ENCODE data around the gene TAF5L.
"Not testable (repeated sequence)": the region's sequence is repeated elsewhere in the genome, so short reads cannot be mapped to it uniquely, and the experiment has no call there.

The TAF5L gene

DNA sequence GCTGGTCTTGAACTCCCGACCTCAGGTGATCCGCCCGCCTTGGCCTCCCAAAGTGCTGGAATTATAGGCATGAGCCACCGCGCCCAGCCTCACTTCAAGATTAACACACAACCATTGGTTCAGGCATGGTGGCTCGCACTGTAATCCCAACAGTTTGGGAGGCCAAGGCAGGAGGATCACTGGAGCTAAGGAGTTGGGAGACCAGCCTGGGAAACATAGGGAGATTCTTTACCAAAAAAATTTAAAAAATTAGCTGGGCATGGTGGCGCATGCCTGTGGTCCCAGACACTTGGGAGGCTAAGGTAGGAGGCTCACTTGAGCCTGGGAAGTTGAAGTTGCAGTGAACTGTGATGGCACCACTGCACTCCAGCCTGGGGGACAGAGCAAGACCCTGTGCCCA is 30.0 kb downstream of the TAF5L start:
- not testable (repeated sequence) for H3K36me3 ChIP-seq (ENCODE audit: control insufficient read depth, insufficient read depth, low read length)
- no CpG with 5 or more reads among the region's 7 CpGs for WGBS (ENCODE audit: extremely low coverage, insufficient coverage, low lambda C conversion rate)

DNA sequence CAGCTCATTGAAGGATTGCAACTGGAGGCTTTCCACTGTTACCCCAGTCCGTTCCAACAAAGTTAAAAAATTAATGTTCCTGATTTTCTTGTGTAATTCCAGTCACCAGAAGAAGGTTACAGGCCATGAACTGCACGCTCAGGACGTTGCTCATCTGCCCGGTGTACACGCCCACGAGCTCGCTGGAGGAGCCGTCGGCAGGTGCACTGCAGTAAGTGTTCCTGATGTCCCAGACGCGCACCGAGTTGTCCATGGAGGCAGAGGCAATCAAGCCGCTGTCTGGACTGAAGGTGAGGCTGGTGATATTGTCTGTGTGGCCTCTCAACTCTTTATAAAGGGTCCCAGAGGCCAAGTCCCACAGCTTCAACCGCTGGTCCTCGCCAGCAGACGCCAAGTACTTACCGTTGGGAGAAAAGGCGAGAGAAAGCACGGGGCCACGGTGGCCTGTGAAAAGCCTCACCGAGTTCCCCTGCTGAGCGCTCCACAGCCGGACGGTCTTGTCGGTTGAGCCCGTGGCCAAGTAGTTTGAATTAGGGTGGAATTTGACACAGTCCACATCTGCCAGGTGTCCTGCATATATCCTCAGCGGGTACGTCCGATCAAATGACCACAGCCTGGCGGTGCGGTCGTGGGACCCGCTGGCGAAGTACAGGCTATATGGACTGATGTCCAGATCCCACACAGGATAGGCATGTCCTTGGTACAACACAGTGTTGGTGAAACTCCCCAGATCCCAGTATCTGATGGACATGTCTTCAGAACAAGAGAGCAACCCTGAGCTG is 31.5 kb downstream of the TAF5L start:
- no peak overlapping the region for H3K23ac ChIP-seq (ENCODE audit: low read length)
- no peaks in the 10 kb centered on the region for H3K4me1 ChIP-seq (ENCODE audit: control insufficient read depth, low read depth, low read length)
- H3K27me3 ChIP-seq (ENCODE audit: insufficient read depth, low read length, poor library complexity) = no peaks in the 10 kb centered on the region
- H2BK15ac ChIP-seq (replicated peaks; ENCODE audit: low read depth) = no peak overlapping the region
- no peak overlapping the region for H2AK5ac ChIP-seq (ENCODE audit: low read length)
- H3K56ac ChIP-seq (ENCODE audit: low read length) = no peak overlapping the region
- no peak overlapping the region for H3K4ac ChIP-seq (ENCODE audit: low read depth, low read length)
- no peak for DNase-seq
- no peak overlapping the region for H3K4me3 ChIP-seq (ENCODE audit: low read length)
- no peak overlapping the region for H4K8ac ChIP-seq (ENCODE audit: low read depth, low read length)
- H2BK120ac ChIP-seq (ENCODE audit: low read depth, low read length) = no peak overlapping the region
- no peak overlapping the region for H3K9ac ChIP-seq (ENCODE audit: low read length)
- H3K18ac ChIP-seq (ENCODE audit: low read length) = no peak overlapping the region
- H2BK5ac ChIP-seq (ENCODE audit: low read length) = no peak overlapping the region
- no peak overlapping the region for H3K4me2 ChIP-seq (ENCODE audit: low read length)
- H3K36me3 ChIP-seq (ENCODE audit: control insufficient read depth, insufficient read depth, low read length) = peaks cover 5% of the 10 kb centered on the region
- H4K5ac ChIP-seq (ENCODE audit: low read length) = no peak overlapping the region
- peaks cover 1% of the 10 kb centered on the region for H3K79me1 ChIP-seq (ENCODE audit: low read length)
- no peaks in the 10 kb centered on the region for H3K79me2 ChIP-seq (ENCODE audit: control insufficient read depth, insufficient read depth, low read length)
- no CpG with 5 or more reads among the region's 34 CpGs for WGBS (ENCODE audit: extremely low coverage, insufficient coverage, low lambda C conversion rate)
- no peak overlapping the region for H3K27ac ChIP-seq (ENCODE audit: low read depth, low read length)

More for the DNA sequence above, 30.0 kb downstream of the TAF5L start:
- H2AK5ac ChIP-seq (ENCODE audit: low read length); H3K4me2 ChIP-seq (ENCODE audit: low read length); H4K5ac ChIP-seq (ENCODE audit: low read length); H3K4ac ChIP-seq (ENCODE audit: low read depth, low read length); H3K4me1 ChIP-seq (ENCODE audit: control insufficient read depth, low read depth, low read length); H4K8ac ChIP-seq (ENCODE audit: low read depth, low read length); H2BK120ac ChIP-seq (ENCODE audit: low read depth, low read length); H3K23ac ChIP-seq (ENCODE audit: low read length); H2BK15ac ChIP-seq (replicated peaks; ENCODE audit: low read depth); H3K27me3 ChIP-seq (ENCODE audit: insufficient read depth, low read length, poor library complexity); H3K18ac ChIP-seq (ENCODE audit: low read length); H3K4me3 ChIP-seq (ENCODE audit: low read length); H3K56ac ChIP-seq (ENCODE audit: low read length); H3K27ac ChIP-seq (ENCODE audit: low read depth, low read length); DNase-seq; H2BK5ac ChIP-seq (ENCODE audit: low read length); H3K79me1 ChIP-seq (ENCODE audit: low read length); H3K79me2 ChIP-seq (ENCODE audit: control insufficient read depth, insufficient read depth, low read length); H3K9ac ChIP-seq (ENCODE audit: low read length): not testable (repeated sequence)

DNA sequence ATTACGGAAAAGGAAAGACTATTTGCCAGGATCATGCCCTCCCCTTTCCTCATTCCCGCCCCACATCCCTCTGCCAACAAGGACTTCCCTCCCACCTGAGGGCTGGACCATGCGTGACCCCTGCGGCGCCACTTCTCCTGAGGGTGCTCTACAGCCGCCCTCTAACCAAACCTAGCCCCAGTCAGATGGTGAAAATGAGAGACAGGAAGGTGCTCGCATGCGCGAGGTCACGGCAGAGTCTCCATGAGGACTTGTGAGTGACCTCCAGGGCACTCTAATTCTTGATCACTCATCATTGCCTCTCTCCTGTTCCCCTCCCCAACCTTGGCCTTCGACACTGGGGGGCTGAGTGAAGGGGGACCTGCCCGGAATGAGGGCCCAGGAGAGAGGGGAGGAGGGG is 32.1 kb downstream of the TAF5L start:
- Histone ChIP-seq H2BK120ac (ENCODE audit: low read depth, low read length) (no peak overlapping the region), H2BK5ac (ENCODE audit: low read length) (no peak overlapping the region), H3K36me3 (ENCODE audit: control insufficient read depth, insufficient read depth, low read length) (peaks cover 5% of the 10 kb centered on the region), H3K79me2 (ENCODE audit: control insufficient read depth, insufficient read depth, low read length) (no peaks in the 10 kb centered on the region), H3K4me3 (ENCODE audit: low read length) (no peak overlapping the region), H3K23ac (ENCODE audit: low read length) (no peak overlapping the region), H3K9ac (ENCODE audit: low read length) (no peak overlapping the region), H3K4me1 (ENCODE audit: control insufficient read depth, low read depth, low read length) (no peaks in the 10 kb centered on the region), H4K8ac (ENCODE audit: low read depth, low read length) (no peak overlapping the region), H3K4me2 (ENCODE audit: low read length) (no peak overlapping the region), H4K5ac (ENCODE audit: low read length) (no peak overlapping the region), H3K56ac (ENCODE audit: low read length) (no peak overlapping the region), H3K79me1 (ENCODE audit: low read length) (no peaks in the 10 kb centered on the region), H3K27me3 (ENCODE audit: insufficient read depth, low read length, poor library complexity) (no peaks in the 10 kb centered on the region), H3K18ac (ENCODE audit: low read length) (no peak overlapping the region), H2AK5ac (ENCODE audit: low read length) (no peak overlapping the region), H3K4ac (ENCODE audit: low read depth, low read length) (no peak overlapping the region), H2BK15ac (replicated peaks; ENCODE audit: low read depth) (no peak overlapping the region), H3K27ac (ENCODE audit: low read depth, low read length) (no peak overlapping the region)
- no peak for DNase-seq
- no CpG with 5 or more reads among the region's 12 CpGs for WGBS (ENCODE audit: extremely low coverage, insufficient coverage, low lambda C conversion rate)

DNA sequence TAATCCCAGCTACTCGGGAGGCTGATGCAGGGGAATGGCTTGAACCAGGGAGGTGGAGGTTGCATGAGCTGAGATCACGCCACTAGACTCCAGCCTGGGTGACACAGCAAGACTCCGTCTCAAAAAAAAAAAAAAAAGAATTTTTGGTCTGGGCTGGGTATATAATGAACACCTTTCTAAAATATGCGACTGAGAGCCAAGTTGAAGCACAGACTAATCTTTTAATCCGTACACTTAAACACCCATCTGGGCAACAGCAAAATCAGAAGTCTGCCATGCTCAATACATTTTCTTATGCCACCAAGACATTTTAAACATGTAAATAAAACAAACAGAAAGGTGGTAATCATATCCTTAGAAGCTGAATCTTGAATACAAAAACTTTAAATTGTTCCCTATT is 35.8 kb downstream of the TAF5L start:
- no peak overlapping the region for H2AK5ac ChIP-seq (ENCODE audit: low read length)
- no peak overlapping the region for H2BK15ac ChIP-seq (replicated peaks; ENCODE audit: low read depth)
- no peak overlapping the region for H2BK5ac ChIP-seq (ENCODE audit: low read length)
- H3K4me2 ChIP-seq (ENCODE audit: low read length) = no peak overlapping the region
- no peak for DNase-seq
- H4K5ac ChIP-seq (ENCODE audit: low read length) = no peak overlapping the region
- H3K27ac ChIP-seq (ENCODE audit: low read depth, low read length) = no peak overlapping the region
- no peak overlapping the region for H3K4ac ChIP-seq (ENCODE audit: low read depth, low read length)
- H3K56ac ChIP-seq (ENCODE audit: low read length) = no peak overlapping the region
- H3K27me3 ChIP-seq (ENCODE audit: insufficient read depth, low read length, poor library complexity) = no peaks in the 10 kb centered on the region
- no peak overlapping the region for H2BK120ac ChIP-seq (ENCODE audit: low read depth, low read length)
- H3K9ac ChIP-seq (ENCODE audit: low read length) = no peak overlapping the region
- no peak overlapping the region for H3K23ac ChIP-seq (ENCODE audit: low read length)
- no peak overlapping the region for H4K8ac ChIP-seq (ENCODE audit: low read depth, low read length)
- no CpG with 5 or more reads among the region's 5 CpGs for WGBS (ENCODE audit: extremely low coverage, insufficient coverage, low lambda C conversion rate)
- H3K4me3 ChIP-seq (ENCODE audit: low read length) = no peak overlapping the region
- no peaks in the 10 kb centered on the region for H3K4me1 ChIP-seq (ENCODE audit: control insufficient read depth, low read depth, low read length)
- no peaks in the 10 kb centered on the region for H3K79me1 ChIP-seq (ENCODE audit: low read length)
- H3K18ac ChIP-seq (ENCODE audit: low read length) = no peak overlapping the region
- H3K79me2 ChIP-seq (ENCODE audit: control insufficient read depth, insufficient read depth, low read length) = no peaks in the 10 kb centered on the region
- H3K36me3 ChIP-seq (ENCODE audit: control insufficient read depth, insufficient read depth, low read length) = peaks cover 5% of the 10 kb centered on the region

DNA sequence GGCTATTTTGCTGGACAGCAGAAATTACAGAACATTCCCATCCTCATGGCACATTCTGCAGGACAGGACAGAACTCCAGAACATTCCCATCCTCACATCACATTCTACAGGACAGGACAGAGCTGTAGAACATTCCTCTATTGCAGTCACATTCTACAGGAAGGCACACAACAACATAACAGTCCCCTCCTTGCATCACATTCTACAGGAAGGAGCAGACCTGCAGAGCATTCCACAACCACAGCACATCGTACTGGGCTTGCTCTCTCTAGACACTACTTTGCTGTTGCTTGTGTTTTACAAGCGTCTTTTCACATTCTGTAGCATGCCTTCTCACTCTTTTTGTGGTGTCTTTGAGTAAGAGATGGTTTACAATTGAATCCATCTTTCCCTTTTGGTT is 40.6 kb downstream of the TAF5L start:
- no peak overlapping the region for H3K4me3 ChIP-seq (ENCODE audit: low read length)
- H2BK120ac ChIP-seq (ENCODE audit: low read depth, low read length) = no peak overlapping the region
- no peak overlapping the region for H2AK5ac ChIP-seq (ENCODE audit: low read length)
- H3K36me3 ChIP-seq (ENCODE audit: control insufficient read depth, insufficient read depth, low read length) = no peaks in the 10 kb centered on the region
- no peak overlapping the region for H4K5ac ChIP-seq (ENCODE audit: low read length)
- H3K4ac ChIP-seq (ENCODE audit: low read depth, low read length) = no peak overlapping the region
- H4K8ac ChIP-seq (ENCODE audit: low read depth, low read length) = no peak overlapping the region
- H2BK15ac ChIP-seq (replicated peaks; ENCODE audit: low read depth) = no peak overlapping the region
- no peak overlapping the region for H3K18ac ChIP-seq (ENCODE audit: low read length)
- WGBS (ENCODE audit: extremely low coverage, insufficient coverage, low lambda C conversion rate) = no CpG with 5 or more reads among the region's 2 CpGs
- H3K9ac ChIP-seq (ENCODE audit: low read length) = no peak overlapping the region
- H3K27me3 ChIP-seq (ENCODE audit: insufficient read depth, low read length, poor library complexity) = no peaks in the 10 kb centered on the region
- H3K79me2 ChIP-seq (ENCODE audit: control insufficient read depth, insufficient read depth, low read length) = no peaks in the 10 kb centered on the region
- peak; percentile 36 for DNase-seq
- H3K27ac ChIP-seq (ENCODE audit: low read depth, low read length) = no peak overlapping the region
- H3K56ac ChIP-seq (ENCODE audit: low read length) = no peak overlapping the region
- no peaks in the 10 kb centered on the region for H3K4me1 ChIP-seq (ENCODE audit: control insufficient read depth, low read depth, low read length)
- H3K79me1 ChIP-seq (ENCODE audit: low read length) = no peaks in the 10 kb centered on the region
- H3K23ac ChIP-seq (ENCODE audit: low read length) = no peak overlapping the region
- no peak overlapping the region for H2BK5ac ChIP-seq (ENCODE audit: low read length)
- no peak overlapping the region for H3K4me2 ChIP-seq (ENCODE audit: low read length)

DNA sequence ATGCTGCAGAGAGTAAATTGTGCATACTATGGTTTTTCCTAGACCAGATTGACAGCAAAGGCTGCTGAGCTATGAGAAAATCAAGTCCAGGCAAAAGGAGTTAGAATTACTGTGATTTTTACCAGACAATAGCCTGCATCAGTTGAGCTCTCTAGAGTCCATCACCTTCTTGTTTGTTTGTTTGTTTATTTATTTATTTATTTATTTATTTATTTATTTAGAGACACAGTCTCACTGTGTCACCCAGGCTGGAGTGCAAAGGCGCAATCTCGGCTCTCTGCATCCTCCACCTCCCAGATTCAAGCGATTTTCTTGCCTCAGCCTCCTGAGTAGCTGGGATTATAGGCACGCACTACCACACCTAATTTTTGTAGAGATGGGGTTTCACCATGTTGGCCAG is 43.2 kb downstream of the TAF5L start:
- Histone ChIP-seq H3K4me1 (ENCODE audit: control insufficient read depth, low read depth, low read length) (no peaks in the 10 kb centered on the region), H2BK120ac (ENCODE audit: low read depth, low read length) (no peak overlapping the region), H3K79me1 (ENCODE audit: low read length) (no peaks in the 10 kb centered on the region), H3K9ac (ENCODE audit: low read length) (no peak overlapping the region), H2BK15ac (replicated peaks; ENCODE audit: low read depth) (no peak overlapping the region), H3K18ac (ENCODE audit: low read length) (no peak overlapping the region), H3K27me3 (ENCODE audit: insufficient read depth, low read length, poor library complexity) (no peaks in the 10 kb centered on the region), H3K36me3 (ENCODE audit: control insufficient read depth, insufficient read depth, low read length) (no peaks in the 10 kb centered on the region), H3K4me2 (ENCODE audit: low read length) (no peak overlapping the region), H3K4me3 (ENCODE audit: low read length) (no peak overlapping the region), H2AK5ac (ENCODE audit: low read length) (no peak overlapping the region), H2BK5ac (ENCODE audit: low read length) (no peak overlapping the region), H3K27ac (ENCODE audit: low read depth, low read length) (no peak overlapping the region), H4K8ac (ENCODE audit: low read depth, low read length) (no peak overlapping the region), H3K23ac (ENCODE audit: low read length) (no peak overlapping the region), H3K56ac (ENCODE audit: low read length) (no peak overlapping the region), H4K5ac (ENCODE audit: low read length) (no peak overlapping the region), H3K4ac (ENCODE audit: low read depth, low read length) (no peak overlapping the region), H3K79me2 (ENCODE audit: control insufficient read depth, insufficient read depth, low read length) (no peaks in the 10 kb centered on the region)
- WGBS (ENCODE audit: extremely low coverage, insufficient coverage, low lambda C conversion rate) = no CpG with 5 or more reads among the region's 4 CpGs
- DNase-seq = no peak
